Activated gamma-delta T cell (primary cell): Measurements from ENCODE around the gene CDIPT.
"Not testable (repeated sequence)": the region's sequence is repeated elsewhere in the genome, so short reads cannot be mapped to it uniquely, and the experiment has no call there.

Source experiments
- DNase-seq: peaks from one replicate; lab custom pipeline; 2025; lab: John Stamatoyannopoulos, UW

Gene CDIPT

GRCh38 chr16:29896841-29897240 is 33.8 kb upstream of the CDIPT start:
- no peak for DNase-seq

- no peak for DNase-seq
Measured at GRCh38 chr16:29894352-29894751, 31.3 kb upstream of the CDIPT start.

- DNase-seq, result no peak
Measured at GRCh38 chr16:29893553-29893952, 30.5 kb upstream of the CDIPT start.

- no peak for DNase-seq
Measured at GRCh38 chr16:29892458-29892813, 29.4 kb upstream of the CDIPT start.

GRCh38 chr16:29891525-29892457 is 28.8 kb upstream of the CDIPT start:
- no peak for DNase-seq

GRCh38 chr16:29889372-29889771 is 26.3 kb upstream of the CDIPT start:
- not testable (repeated sequence) for DNase-seq

- no peak for DNase-seq
Measured at GRCh38 chr16:29883987-29884386, 21.0 kb upstream of the CDIPT start.

GRCh38 chr16:29881050-29881449 is 18.0 kb upstream of the CDIPT start:
- no peak for DNase-seq

GRCh38 chr16:29878172-29878571 is 15.1 kb upstream of the CDIPT start:
- DNase-seq, result no peak

GRCh38 chr16:29877266-29877961 is 14.4 kb upstream of the CDIPT start:
- no peak for DNase-seq

- no peak for DNase-seq
Measured at GRCh38 chr16:29876594-29877249, 13.7 kb upstream of the CDIPT start.

- DNase-seq, result no peak
Measured at GRCh38 chr16:29876217-29876593, 13.2 kb upstream of the CDIPT start.

- DNase-seq, result no peak
Measured at GRCh38 chr16:29875206-29875605, 12.2 kb upstream of the CDIPT start.

GRCh38 chr16:29873319-29873718 is 10.3 kb upstream of the CDIPT start:
- no peak for DNase-seq

GRCh38 chr16:29871822-29872546 is 9.0 kb upstream of the CDIPT start:
- DNase-seq, result no peak

- DNase-seq, result not testable (repeated sequence)
Measured at GRCh38 chr16:29869067-29869466, 6.0 kb upstream of the CDIPT start.

GRCh38 chr16:29868396-29869009 is 5.5 kb upstream of the CDIPT start:
- DNase-seq, result no peak

- no peak for DNase-seq
Measured at GRCh38 chr16:29864205-29864604, 1.2 kb upstream of the CDIPT start.

- DNase-seq, result no peak
Measured at GRCh38 chr16:29863669-29863984, 601 bp upstream of the CDIPT start.

GRCh38 chr16:29862383-29862883 is 593 bp downstream of the CDIPT start:
- no peak for DNase-seq

- no peak for DNase-seq
Measured at GRCh38 chr16:29860218-29860617, 2.8 kb downstream of the CDIPT start.

- DNase-seq, result no peak
Measured at GRCh38 chr16:29858974-29859373, 4.1 kb downstream of the CDIPT start.
